Hippocampal formation (tissue), 2 donors: ENCODE measurements around the gene ZDHHC22.

Source experiments
- DNase-seq, 2 donors: peaks; one replicate each; lab custom pipeline; 2025; lab: John Stamatoyannopoulos, UW

Gene ZDHHC22

GRCh38 chr14:77082356-77082755, 59.2 kb downstream of the ZDHHC22 start:
- no peak for DNase-seq
